Measurements from ENCODE around the gene PTPRM. TPM values are rescaled to one million over a fixed set of nuclear protein-coding genes. Genes with fewer than 3 reads are reported as not detected.

PTPRM gene
- total and polyA plus RNA-seq, 2 of the 8 experiments (the other 6 are each of a cell fraction or from before 2014, with no cell fraction given), result 4.1 to 7.0 TPM

GRCh38 chr18:7557973-7558372 is 9.1 kb upstream of the PTPRM start:
- no peak overlapping the region for H4K8ac ChIP-seq (ENCODE audit: extremely low read depth, insufficient read depth, low read length)
- no peaks in the 10 kb centered on the region for H4K20me1 ChIP-seq (replicated peaks in 1 of 2; ENCODE audit: control insufficient read depth in 1 of 2, insufficient read depth in 2 of 2, low read length in 2 of 2)
- WGBS, 2 experiments (ENCODE audit: extremely low coverage in 1 of 2, insufficient coverage in 1 of 2, insufficient read length in 1 of 2, insufficient replicate concordance in 2 of 2, low coverage in 1 of 2, low lambda C conversion rate in 2 of 2, missing lambda C conversion rate in 1 of 2), result 81% methylated on average over 2 of the region's 2 CpGs; no CpG with 5 or more reads in 1 of the 2 experiments
- no peak overlapping the region for H3K56ac ChIP-seq (replicated peaks; ENCODE audit: insufficient read length, low read depth, low read length)
- no peaks in the 10 kb centered on the region for H3K36me3 ChIP-seq (ENCODE audit: control insufficient read depth in 2 of 4, insufficient read depth in 4 of 4, low read length in 3 of 4)
- H2BK12ac ChIP-seq (ENCODE audit: low read depth, low read length), result no peak overlapping the region
- no peak overlapping the region for H3K18ac ChIP-seq (ENCODE audit: extremely low read depth, low read length)
- H3K79me2 ChIP-seq (ENCODE audit: control insufficient read depth in 1 of 2, insufficient read depth in 2 of 2, low read length in 2 of 2), result no peaks in the 10 kb centered on the region
- H2BK15ac ChIP-seq (ENCODE audit: low read length), result no peak overlapping the region
- no peak overlapping the region for H3K9ac ChIP-seq (replicated peaks in 1 of 4; ENCODE audit: extremely low read depth in 1 of 4, low read depth in 3 of 4, low read length in 3 of 4)
- FAIRE-seq (no peak), DNase-seq (ENCODE audit: low read depth in 1 of 2, low spot score in 2 of 2) (no peak)
- no peak overlapping the region for H2BK5ac ChIP-seq (ENCODE audit: low read depth, low read length)
- H3K4me1 ChIP-seq (replicated peaks in 1 of 4; ENCODE audit: control insufficient read depth in 3 of 4, insufficient read depth in 4 of 4, low read length in 3 of 4), result peaks cover 0 to 5% (median 0%) of the 10 kb centered on the region in 4 experiments; a peak in 2 of 7 replicates
- POLR2A ChIA-PET (ENCODE audit: partially characterized antibody), result no interaction called here
- no peak overlapping the region for H2AK5ac ChIP-seq (ENCODE audit: low read depth, low read length)
- H2BK120ac ChIP-seq (replicated peaks; ENCODE audit: low read depth, low read length), result no peak overlapping the region
- no peak overlapping the region for H4K91ac ChIP-seq (replicated peaks; ENCODE audit: insufficient read length, low read length)
- no peaks in the 10 kb centered on the region; a peak in 1 of 7 replicates for H3K27me3 ChIP-seq (replicated peaks in 1 of 4; ENCODE audit: control insufficient read depth in 3 of 4, extremely low read depth in 1 of 4, insufficient read depth in 3 of 4, low read length in 3 of 4)
- H4K5ac ChIP-seq (ENCODE audit: insufficient read length, low read depth, low read length), result no peak overlapping the region
- CTCF ChIA-PET (ENCODE audit: partially characterized antibody), result interaction anchor here (0.9 to 2.0 kb wide), 4 partner anchors 9 to 285 kb away, joined by 3 to 7 read pairs (median 4); partner anchors contain the start of gene PTPRM
- no peak overlapping the region for H2AFZ ChIP-seq (ENCODE audit: low read length)
- H3K9me3 ChIP-seq (ENCODE audit: insufficient read depth in 2 of 2, low read depth in 1 of 2, low read length in 1 of 2), result no peaks in the 10 kb centered on the region
- no peak overlapping the region for H3K4ac ChIP-seq (replicated peaks; ENCODE audit: insufficient read length, low read depth, low read length)
- no peak overlapping the region for H3K4me3 ChIP-seq (ENCODE audit: extremely low read depth in 1 of 4, insufficient read depth in 2 of 4, low read depth in 3 of 4, low read length in 4 of 4)
- no peaks in the 10 kb centered on the region for H3K79me1 ChIP-seq (ENCODE audit: low read depth, low read length)
- H2BK20ac ChIP-seq (ENCODE audit: low read length), result no peak overlapping the region
- no peak overlapping the region for H3K14ac ChIP-seq (ENCODE audit: insufficient read length)
- no peak overlapping the region for H3K27ac ChIP-seq (ENCODE audit: low read depth, low read length)
- no peak overlapping the region for H3K4me2 ChIP-seq (ENCODE audit: insufficient read depth in 1 of 2, low read depth in 2 of 2, low read length in 2 of 2)
- no peaks in the 10 kb centered on the region for H3K23me2 ChIP-seq (ENCODE audit: low read depth, low read length)
- H3K23ac ChIP-seq (ENCODE audit: insufficient read length), result no peak overlapping the region
- no peak for TF ChIP-seq POU5F1 (IDR thresholded peaks at IDR 0.05; ENCODE audit: low read depth, low read length)
- TF ChIP-seq SIX5 (IDR thresholded peaks at IDR 0.05; ENCODE audit: low read depth, low read length), result no peak
- no peak for TF ChIP-seq SP4 (IDR thresholded peaks at IDR 0.05; ENCODE audit: low read length)
- TF ChIP-seq TAF7 (optimal IDR thresholded peaks at IDR 0.05; ENCODE audit: borderline replicate concordance, low read depth, low read length), result no peak
- TF ChIP-seq HDAC6 (IDR thresholded peaks at IDR 0.05; ENCODE audit: low read depth, low read length), result no peak
- TF ChIP-seq CBX5 (IDR thresholded peaks at IDR 0.05; ENCODE audit: low read depth, low read length), result no peak
- TF ChIP-seq KDM5A (IDR thresholded peaks at IDR 0.05; ENCODE audit: low read length), result no peak
- no peak for TF ChIP-seq SAP30 (IDR thresholded peaks at IDR 0.05; ENCODE audit: insufficient read depth, insufficient replicate concordance, low read length)
- TF ChIP-seq NANOG (IDR thresholded peaks at IDR 0.05; ENCODE audit: insufficient read depth, low read depth, low read length, poor library complexity, severe bottlenecking), result no peak
- TF ChIP-seq, protein P1, sequence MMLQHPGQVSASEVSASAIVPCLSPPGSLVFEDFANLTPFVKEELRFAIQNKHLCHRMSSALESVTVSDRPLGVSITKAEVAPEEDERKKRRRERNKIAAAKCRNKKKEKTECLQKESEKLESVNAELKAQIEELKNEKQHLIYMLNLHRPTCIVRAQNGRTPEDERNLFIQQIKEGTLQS (IDR thresholded peaks at IDR 0.05; ENCODE audit: insufficient read depth, low read depth, low read length), result no peak
- no peak for TF ChIP-seq ASH2L (IDR thresholded peaks at IDR 0.05; ENCODE audit: low read length)
- no peak for TF ChIP-seq MAFK (IDR thresholded peaks at IDR 0.05; ENCODE audit: low read depth, low read length)
- no peak for TF ChIP-seq NRF1 (IDR thresholded peaks at IDR 0.05; ENCODE audit: low read depth, low read length)
